HG02973 (cell line): Measurements from ENCODE around the gene FAM221B.

Experiments used
- ATAC-seq: cut with Tn5 transposase; IDR thresholded peaks from one replicate; pipeline ENCODE4 v1.9.1; 2021; ENCODE audit warnings: moderate library complexity; ENCODE audit not compliant: unreplicated experiment

Gene FAM221B

DNA sequence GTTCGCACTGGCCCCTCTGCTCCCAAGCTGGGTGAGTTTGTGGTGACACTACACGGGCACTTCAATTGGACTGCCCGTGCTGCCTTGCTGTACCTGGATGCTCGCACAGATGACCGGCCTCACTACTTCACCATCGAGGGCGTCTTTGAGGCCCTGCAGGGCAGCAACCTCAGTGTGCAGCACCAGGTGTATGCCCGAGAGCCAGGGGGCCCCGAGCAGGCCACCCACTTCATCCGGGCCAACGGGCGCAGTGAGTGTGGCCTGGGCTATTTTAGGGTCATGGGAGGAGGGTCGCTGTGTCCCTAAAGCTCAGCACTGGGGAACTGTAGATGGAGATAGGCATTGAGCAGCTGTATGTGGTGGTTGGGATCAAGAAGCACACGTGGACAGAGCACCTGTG is 35.7 kb downstream of the FAM221B start:
- ATAC-seq, result no peak

DNA sequence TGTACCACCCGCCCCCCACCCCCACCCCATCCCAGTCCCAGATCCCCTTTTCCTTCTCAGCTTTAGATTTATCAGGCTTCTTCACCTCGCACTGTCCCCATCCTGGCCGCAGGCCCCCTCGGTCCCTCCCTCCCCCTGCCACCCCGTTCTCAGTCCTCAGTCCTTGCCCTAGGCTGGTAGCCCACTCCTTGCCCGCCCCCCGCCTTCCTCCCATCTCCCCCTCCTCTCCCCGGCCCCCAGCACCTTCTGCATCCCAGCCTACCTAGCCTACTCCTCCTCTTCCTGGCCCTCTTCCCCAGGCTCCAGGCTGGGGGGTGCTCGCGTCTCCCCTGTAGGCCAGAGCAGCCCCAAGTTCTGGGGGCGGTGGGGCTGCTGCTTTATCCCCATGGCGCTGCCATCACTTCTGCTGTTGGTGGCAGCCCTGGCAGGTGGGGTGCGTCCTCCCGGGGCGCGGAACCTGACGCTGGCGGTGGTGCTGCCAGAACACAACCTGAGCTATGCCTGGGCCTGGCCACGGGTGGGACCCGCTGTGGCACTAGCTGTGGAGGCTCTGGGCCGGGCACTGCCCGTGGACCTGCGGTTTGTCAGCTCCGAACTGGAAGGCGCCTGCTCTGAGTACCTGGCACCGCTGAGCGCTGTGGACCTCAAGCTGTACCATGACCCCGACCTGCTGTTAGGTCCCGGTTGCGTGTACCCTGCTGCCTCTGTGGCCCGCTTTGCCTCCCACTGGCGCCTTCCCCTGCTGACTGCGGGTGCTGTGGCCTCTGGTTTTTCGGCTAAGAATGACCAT is 36.3 kb downstream of the FAM221B start:
- no peak for ATAC-seq

DNA sequence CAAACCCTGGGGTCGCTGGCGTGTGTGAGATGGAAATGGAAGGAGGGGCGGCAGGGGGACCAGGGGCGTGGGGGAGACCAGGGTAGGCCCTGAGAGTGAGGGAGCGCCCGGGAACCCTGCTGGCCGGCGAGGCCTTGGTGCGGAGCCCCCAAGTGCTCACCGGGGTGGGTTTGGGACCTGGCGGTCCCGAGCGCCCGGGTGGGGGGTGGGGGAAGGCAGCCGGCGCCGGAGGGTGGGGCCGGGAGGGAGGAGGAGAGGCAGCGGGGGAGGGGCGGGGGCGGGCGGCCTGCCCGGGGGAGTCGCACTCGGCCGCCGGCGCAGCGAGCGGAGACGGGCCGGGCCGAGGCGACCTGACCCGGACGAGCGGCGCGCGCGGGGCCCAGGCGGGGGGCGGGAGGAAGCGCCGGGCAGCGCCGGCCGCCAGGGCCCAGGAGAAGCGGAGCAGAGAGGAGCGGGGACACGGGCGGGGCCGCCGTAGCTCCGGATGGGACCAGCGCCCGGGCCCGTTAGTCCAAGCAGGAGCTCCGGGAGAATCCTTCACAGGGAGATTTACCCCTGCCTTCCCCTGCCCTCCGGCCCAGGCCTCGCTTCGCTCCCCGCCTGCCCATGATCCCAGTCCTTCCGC is 37.1 kb downstream of the FAM221B start, which contains the start of gene NPR2:
TSS of gene NPR2 (plus strand) at position 295 of the 625 bp plus-strand sequence. CDS start 818 bp downstream, outside the sequence.
- ATAC-seq, result no peak

DNA sequence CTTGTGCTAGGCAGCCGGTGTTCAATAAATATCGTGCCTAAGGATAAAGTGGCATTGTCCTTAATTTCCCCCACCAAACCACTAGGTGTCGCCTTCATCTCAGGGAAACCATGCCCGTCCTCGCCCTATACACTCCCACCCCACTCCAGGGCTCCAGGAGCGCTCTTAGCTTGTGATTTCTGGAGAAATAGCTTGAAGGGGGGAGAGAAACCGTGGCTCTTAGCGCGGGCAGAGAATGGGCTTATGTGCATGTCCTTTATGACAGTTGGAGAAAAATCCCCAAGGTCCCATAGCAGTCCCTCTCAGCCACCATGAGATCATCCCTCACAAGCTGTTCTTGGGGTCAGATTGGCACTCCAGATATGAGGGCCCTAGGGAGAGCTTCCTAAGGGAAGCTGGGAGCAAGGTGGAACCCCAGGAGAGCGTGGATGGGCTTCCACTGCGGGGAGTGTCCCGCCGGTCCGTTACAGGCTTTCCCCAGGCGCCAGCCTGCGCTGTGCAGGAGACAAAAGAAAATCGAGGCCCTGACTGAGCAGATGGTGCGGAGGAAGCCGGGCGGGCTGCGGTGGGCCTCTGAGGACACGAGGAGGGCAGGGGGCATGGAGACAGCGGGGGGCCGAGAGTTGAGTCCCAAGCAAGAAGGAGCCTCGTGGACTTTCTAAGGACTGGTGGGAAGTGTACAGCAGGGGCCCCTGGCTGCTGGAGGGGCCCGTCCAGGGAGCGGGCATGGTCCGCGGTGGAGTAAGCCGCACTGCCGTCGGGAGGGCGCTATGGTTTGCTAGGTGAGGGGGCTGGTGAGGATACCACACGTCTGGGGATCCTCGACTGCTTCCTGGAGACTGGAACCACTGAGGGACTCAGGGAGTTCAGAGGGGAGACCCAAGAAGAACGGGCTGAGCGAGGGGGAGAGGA is 37.9 kb downstream of the FAM221B start:
- no peak for ATAC-seq

DNA sequence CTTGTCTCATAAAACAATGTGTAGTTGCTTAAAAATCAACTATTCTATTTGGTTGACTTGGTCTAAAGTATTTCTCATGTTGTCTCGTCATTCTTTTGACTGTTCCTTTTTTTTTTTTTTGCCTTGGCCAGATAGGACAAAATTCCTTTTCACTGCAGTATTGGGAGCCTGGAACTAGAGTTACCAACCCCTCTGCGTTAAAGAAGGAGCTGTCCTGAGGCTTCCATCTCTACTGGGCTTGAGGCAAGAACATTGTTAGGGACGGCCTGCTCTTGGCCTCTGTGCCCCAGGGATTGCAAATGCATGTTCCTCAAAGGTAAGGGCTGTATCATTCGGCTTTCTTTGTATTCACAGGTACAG is 38.5 kb downstream of the FAM221B start:
- no peak for ATAC-seq

DNA sequence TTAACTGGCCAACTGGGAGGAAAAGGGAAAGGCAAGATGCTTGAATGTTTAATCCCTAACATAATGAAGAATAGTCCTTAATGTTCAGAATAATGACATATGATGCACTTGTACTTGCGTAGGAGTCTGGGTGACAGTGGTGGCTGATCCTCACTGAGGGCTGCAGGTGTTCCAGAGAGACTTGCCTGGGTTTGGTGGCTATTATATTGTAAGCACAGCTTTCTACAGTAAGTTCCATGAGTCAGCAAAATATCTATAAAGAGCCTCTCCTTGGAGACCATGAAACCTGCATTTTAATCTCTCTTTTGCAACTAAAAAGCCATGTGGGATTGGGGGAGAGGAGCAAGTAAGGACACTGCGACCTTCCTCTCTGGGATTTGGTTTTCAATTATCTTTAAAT is 39.0 kb downstream of the FAM221B start:
- no peak for ATAC-seq

DNA sequence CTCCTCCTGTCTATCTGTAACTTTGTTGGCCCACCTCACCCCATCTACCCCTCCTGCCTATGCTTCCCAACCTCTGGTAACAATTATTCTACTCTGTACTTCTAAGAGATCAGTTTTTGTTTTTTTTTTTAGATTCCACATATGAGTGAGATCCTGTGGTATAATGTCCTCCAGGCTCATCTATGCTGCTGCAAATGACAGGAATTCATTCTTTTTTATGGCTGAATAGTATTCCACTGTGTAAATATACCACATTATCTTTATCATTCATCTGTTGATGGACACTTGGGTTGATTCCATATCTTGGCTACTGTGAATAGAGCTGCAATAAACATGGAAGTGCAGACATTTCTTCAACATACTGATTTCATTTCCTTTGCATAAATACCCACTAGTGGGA is 45.1 kb downstream of the FAM221B start:
- no peak for ATAC-seq

DNA sequence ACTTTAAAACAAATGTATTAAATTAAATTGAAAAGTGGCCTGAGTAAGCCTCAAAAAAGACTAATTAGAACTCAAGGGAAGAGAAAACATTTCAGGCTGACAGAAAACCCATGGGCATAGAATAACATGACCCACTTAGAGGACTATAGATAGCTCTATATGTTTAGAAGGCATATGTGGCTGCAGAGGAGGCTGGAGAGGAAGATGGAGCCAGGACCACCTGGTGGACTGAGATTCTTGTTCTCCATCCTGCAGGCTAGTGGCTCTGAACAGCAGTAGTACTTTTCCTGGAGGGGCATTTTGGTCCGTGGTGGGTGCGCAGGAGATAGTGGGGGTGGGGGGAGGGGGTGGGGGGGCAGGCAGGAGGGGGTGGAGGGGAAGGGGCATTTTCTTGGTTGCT is 47.5 kb downstream of the FAM221B start:
- no peak for ATAC-seq

DNA sequence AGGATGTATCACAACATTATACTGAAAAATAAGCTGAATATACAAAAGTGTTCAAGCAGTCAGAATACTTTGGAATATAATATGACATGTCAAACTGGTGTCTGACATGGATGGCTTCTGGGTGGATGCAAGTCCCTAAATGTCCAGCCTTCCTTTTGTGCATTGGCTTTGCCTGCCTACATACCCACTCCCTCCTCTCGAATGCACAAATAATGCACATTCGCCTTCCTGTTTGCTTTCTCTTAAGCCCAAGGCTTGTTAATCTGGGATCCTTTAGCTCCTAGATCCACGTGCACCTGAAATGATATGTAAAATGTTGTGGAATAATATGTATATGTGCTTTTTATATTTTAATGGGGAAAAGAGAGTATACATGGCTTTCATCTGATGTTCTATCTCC is 50.0 kb downstream of the FAM221B start:
- ATAC-seq, result no peak

DNA sequence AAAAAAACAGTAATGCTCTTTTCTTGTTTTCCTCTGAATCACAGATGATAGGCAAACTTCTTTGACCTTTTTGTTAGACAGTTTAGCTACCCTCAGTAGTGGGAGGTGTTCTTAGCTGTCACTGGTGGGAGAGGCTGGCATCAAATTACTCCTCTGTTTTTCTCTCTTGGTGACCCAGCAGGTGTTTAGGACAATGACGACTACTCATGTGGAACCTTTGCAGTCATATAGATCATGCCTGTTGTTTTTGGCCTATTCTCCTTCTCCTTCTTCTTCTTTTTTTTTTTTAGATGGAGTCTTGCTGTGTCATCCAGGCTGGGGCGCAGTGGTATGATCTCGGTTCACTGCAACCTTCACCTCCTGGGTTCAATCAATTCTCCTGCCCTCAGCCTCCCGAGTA is 52.5 kb downstream of the FAM221B start:
- ATAC-seq, result no peak

DNA sequence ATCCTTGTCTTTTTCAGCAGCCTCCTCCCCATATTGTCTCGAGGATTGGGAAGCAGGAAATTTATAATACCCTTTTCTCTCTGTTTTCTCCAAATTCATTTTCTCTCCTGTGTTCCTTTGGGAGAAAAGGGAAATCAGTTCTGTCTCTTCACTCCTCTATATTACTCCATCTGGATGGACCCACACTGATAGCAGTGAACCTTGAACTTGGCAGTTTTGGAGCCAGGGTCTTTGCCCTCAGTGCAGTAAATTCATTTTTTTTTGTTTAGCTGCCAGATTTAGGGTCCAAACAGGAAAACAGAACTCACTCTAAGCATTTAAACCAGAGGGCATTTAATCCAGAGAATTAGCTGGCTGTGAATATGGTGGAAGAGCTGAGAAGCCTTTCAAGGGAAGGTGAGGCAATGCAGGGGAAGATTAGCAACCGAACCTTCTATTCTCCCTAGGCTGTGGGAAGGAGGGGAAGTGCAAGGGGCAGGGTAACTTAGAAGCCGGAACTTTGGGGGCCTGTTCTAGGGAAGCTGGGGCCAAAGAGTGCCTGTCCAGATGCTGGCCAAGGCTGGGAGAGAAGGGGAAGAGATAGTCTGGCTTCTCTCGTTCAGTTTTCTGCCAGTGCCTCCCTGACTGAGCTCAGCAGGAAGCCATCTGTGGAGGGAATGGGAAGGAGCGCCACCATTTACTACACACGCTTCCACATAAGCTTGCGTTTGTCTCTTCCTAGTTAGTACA is 53.5 kb downstream of the FAM221B start:
- no peak for ATAC-seq

DNA sequence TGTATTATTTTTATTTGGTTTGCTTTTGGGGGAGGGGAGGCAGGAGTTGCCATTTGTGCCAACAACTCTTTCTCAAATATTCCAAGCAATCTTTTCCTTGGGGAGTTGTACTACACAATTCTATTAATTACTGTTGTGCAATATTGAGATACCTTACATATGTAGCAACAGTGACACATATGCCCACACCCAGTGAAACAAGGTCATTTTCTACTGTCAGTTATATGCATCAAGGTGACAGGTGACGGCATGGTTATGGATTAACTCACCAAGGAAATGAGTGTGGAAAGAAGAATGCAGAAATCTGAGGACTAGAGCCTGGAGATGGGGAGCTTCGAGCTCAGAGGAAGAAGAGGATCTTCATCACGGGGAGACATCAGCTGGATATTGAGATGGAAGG is 56.6 kb downstream of the FAM221B start:
- ATAC-seq, result no peak

DNA sequence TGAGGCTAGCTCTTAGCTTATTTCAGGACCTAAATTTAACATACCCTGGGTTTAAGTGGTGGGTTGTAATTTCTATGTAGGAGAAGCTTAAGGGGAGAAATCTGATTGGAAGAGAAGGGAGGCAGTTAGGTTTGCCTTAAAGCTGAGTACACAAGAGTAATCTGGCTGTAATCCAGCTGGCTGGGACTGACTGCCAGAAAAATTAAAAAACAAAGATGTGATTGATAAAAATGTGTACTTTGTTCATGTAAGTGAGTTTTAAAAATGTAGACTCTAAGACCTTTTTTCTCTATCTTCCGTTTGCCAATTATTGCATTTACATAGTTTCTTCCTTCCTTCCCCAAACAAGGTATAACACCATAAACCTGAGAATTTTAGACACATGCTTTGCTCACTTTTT is 57.0 kb downstream of the FAM221B start:
- ATAC-seq, result no peak

DNA sequence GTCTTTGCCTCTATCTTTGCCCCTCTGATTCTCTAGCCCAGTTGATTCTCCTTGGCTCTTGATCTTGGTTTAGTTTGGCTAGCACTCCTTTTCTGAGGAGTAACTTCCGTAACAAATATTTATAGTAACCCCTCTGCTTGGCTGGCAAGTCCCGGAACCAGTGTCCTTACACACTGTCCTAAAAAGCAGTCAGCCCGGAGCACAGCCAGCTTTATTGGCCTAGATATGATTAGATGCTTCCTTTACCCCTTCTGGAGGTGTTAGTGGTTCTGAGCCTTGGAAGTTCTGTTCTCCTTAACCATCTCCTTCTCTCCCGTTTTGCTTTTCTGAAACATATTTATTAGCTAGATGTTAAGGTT is 57.5 kb downstream of the FAM221B start:
- ATAC-seq, result no peak

DNA sequence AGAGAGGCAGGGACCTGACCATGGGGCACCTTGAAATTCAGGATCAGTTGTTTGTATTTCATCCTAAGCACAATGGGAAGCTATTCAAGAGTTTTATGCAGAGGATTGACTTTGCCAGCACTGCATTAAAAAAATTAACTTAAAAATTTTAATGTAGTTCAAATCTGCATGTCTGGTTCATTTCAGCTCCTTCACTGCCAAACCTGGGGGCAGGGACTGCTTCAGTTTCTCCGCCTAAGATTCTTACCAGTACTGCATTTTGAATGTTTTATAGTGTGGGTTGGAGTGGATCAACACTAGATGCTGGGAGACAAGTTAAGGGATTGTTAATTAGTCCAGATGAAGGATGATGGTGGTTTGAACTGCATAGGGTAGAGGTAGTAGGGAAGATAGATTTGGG is 58.8 kb downstream of the FAM221B start:
- ATAC-seq, result no peak

DNA sequence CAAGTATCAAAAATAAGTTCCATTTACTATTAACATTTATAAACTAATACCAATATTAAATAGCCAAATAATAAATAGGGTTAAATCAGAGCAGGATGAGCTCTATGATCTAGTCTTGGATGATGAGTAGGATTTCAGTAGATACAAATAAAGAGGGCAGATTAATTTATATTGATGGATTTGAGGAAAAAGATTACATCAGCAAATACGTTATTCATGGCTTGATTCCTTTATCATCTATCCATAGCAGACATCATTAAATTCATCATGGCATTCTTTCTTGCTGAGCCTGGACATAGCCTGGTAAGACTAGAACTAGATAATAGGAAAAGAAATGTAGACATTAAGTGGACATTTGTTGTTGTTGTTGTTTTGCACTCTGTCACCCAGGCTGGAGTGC is 61.1 kb downstream of the FAM221B start:
- ATAC-seq, result no peak

DNA sequence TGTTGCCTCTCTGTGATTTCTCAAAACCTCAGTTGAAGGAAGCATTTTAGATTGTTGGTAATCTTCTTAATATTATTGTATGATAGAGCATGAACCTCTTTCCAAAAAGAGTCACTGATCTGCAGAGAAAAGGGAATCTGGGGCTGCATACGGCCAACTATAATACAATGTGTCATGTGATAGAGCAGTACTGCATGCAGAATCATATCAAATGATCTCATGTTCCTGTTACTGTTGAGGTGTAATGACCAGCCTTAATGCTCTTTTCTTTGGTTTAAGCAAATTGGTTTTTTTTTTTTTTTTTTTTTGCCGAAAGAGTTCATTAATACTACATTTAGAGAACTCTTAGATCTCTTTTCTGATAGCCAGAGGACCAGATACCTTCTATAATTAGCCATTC is 61.5 kb downstream of the FAM221B start:
- ATAC-seq, result no peak
